Medulla oblongata (tissue), 1 donor: ENCODE measurements around the gene CEACAM18.
"Not testable (repeated sequence)": the region's sequence is repeated elsewhere in the genome, so short reads cannot be mapped to it uniquely, and the experiment has no call there.

Experiments
- DNase-seq: peaks from one replicate; pipeline ENCODE4 v3.0.0-alpha.2; 2015; ENCODE audit errors: extremely low spot score

CEACAM18 gene

DNA sequence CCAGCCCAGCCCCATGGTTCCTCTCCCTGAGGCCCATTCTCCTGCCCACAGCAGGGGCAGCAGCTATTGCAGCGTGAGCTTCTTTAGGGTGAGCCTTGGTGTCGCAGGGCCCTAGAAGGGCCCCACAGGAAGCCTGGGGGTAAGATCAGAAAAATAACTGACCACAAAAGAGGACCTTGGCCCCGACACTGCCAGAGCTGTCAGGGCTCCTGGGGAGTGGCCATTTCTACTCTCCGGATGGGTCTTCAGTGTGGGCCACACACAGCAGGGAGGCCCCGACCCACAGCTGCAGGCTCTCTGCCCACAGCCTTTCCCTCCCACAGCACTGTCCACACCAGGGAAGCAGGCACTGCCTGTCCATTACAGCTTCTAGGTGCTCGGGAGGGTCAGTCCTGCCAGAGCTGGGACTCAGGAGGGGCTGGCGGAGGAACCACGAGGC, 16.6 kb upstream of the CEACAM18 start:
- peak; percentile 72 for DNase-seq

GRCh38 chr19:51462276-51462675, 16.1 kb upstream of the CEACAM18 start:
- DNase-seq: no peak

DNA sequence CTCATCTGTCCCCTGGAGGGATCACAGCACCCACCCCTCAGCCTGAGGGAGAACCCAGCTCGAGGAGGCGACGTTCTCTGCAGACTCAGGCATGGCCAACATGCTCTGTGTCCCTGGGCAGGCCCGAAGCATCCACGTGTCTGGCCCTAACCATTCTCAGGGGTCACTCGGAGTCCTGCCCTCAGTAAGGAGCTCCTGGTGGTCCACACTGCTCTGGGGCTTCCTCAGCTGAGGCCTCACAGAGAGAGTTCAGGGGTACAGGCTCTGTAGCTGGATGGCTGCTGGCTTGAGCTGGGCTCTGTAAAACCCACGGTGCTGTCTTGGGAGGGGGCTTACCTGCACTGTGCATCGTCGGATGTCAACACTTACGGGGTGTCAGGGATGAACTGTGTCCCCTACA, 15.7 kb upstream of the CEACAM18 start:
- DNase-seq: no peak

DNA sequence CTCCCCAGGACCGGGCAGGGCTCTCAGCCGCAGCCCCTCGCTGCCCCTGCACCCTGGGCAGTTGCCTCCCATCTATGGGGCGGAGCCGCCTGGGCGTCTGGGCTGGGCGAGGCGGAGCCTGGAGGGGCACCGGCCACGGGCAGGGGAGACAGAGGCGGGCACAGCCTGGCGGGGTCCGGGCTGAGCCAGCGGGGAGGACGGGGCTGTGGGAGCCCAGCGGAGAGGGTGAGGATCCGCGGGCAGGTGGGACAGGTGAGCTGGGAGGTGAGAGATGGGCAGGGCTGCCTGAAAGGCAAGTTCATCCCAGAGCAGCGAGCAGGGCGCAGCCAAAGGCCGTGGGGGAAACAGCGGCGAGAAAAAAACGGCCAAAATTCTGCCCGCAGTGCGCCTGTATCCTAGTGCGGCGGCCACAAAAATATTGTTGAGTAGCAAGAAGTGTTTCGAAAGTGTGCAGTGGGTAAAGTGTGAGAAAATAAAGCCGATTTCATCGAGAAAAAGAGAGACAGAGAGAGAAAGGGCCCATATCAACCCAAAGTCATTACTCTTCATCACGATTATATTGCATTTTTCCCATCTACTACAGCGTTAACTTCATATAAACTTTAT, 14.3 kb upstream of the CEACAM18 start:
- not testable (repeated sequence) for DNase-seq

GRCh38 chr19:51466723-51467122, 11.6 kb upstream of the CEACAM18 start:
- peak; percentile 33 for DNase-seq

DNA sequence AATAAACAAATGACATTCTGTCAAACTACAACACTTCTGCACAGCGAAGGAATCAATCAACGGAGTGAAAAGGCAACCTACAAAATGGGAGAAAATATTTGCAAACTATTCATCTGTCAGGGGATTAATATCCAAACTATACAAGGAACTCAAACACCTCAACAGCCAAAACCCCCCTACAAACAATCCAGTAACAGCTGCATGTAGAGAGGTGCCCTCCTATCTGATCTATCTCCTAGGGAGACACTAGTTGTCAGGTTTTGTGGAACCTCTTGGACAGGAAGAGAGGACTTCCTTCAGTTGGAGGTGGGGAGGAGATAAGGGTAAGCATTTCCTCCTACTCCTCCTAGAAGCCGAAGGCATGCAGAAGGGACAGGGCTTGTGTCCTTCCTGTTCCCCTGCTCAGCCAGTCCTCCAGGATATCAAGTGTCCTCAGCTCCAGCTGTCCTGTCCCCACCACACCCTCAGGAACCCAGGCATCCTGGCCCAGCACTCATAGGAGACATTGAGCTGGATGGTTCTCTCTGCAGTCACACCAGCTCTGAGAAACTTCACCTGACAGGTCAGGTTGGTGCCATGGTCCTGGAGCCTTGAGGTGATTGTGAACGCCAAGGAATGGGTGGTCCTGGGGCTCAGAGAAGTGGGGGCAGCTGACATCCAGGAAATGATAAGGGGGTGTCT, 10.3 kb upstream of the CEACAM18 start:
- DNase-seq: no peak

- DNase-seq: no peak
Observed at GRCh38 chr19:51468545-51468920, 9.8 kb upstream of the CEACAM18 start.

DNA sequence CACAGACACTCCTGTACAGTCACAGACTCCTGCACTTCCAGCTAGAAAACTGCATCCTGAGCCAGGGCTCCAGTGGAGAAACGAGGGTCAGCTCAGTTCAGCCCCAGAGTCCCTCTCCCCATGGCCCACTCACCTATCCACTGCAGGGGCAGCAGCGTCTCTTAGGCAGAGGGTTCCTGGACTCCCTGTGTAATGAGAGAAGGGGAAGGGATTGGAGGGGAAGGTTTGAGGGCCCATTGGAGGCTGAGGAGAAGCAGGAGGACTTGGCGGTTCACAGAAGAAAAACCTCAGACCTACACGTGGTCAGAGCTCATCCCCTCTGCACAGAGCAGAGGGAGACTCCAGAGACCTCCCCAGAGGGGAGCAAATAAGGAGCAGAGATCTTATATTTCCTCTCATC, 9.2 kb upstream of the CEACAM18 start:
- no peak for DNase-seq

GRCh38 chr19:51469629-51470028, 8.7 kb upstream of the CEACAM18 start:
- no peak for DNase-seq

DNA sequence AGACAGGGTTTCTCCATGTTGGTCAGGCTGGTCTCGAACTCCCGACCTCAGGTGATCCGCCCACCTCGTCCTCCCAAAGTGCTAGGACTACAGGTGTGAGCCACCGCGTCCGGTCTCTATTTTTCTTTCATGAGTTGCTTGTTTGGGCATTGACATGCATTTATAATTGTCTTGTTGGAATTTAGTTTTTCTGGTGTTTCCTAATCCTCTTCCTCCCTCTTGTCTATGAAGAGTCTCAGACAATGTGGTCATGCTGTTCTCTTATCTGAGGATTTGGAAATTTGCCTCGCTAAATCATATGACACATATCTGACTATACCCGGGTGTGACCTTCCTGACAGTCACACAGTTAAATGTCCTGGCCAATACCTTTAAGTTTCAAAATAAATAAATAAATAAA, 7.4 kb upstream of the CEACAM18 start:
- DNase-seq: no peak

DNA sequence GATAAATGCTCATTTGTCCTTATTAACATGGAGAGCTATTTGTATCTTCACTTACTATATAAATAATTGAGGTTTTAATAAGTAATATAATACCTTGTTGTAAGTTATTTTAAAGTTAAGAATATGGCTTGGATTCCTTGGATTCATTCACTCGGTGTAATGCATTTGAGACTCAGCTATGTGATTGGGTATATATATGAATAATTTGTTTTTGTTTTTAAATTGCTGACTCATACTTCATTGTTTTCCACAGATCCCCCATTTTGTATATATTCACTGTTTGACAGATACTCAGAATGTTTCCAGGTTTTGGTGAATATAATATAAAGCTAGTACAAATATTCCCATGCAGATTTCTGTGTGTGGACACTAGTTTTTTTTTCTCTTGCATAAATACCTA, 6.8 kb upstream of the CEACAM18 start:
- no peak for DNase-seq

DNA sequence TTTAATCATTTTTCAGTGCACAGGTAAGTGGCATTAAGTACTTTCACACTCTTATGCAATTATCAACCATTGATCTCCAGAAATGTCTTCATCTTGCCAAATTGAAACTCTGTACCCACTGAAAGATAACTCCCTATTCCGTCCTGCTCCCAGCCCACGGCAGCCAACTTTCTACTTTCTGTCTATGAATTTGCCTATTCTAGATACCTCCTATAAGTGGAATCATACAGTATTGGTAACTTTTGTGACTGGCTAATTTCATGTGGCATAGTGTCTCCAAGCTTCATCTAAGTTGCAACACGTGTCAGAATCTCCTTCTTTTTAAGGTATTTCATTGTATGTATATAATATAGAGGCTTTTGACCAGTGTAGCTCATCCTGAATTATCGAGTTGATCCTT, 5.7 kb upstream of the CEACAM18 start:
- DNase-seq: no peak

DNA sequence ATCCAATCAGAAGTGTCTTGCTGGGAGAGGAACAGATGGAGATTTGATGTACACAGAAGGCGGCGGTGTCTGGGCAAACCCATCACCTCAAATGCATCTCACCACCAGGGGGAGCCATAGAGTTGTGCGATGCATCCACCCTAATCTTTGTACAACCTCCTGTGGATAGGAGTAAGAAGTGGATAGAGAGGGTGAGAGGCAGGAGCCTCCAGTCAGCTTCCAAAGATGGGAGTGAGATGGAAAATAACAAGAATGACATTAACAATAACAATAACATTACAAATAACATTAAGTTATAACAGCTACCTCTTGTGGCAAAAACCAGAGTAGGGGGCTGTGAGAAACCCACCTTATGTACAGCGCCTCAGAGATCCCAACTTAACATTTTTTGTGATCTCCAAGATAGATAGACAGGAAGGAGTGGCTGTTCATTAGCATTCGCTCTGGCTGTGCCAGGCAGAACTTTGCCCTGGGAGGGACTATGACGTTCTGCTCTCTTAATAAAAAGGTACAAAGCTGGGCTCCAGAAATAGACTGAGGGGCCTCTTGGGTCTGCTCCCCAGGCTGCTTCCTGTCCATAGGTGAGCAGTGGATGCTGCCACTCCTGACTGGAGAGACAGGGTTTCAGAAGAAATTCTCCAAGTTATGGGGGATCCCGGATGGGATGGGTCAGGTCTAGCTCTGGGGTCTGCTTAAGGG, 5.2 kb upstream of the CEACAM18 start:
- peak; percentile 80 for DNase-seq

- DNase-seq: no peak
Observed at GRCh38 chr19:51476164-51476563, 2.2 kb upstream of the CEACAM18 start.

GRCh38 chr19:51477344-51477743, 995 bp upstream of the CEACAM18 start:
- no peak for DNase-seq

- no peak for DNase-seq
Observed at GRCh38 chr19:51479531-51480331, 1.4 kb downstream of the CEACAM18 start.

GRCh38 chr19:51480590-51480989, 2.3 kb downstream of the CEACAM18 start:
- DNase-seq: no peak

DNA sequence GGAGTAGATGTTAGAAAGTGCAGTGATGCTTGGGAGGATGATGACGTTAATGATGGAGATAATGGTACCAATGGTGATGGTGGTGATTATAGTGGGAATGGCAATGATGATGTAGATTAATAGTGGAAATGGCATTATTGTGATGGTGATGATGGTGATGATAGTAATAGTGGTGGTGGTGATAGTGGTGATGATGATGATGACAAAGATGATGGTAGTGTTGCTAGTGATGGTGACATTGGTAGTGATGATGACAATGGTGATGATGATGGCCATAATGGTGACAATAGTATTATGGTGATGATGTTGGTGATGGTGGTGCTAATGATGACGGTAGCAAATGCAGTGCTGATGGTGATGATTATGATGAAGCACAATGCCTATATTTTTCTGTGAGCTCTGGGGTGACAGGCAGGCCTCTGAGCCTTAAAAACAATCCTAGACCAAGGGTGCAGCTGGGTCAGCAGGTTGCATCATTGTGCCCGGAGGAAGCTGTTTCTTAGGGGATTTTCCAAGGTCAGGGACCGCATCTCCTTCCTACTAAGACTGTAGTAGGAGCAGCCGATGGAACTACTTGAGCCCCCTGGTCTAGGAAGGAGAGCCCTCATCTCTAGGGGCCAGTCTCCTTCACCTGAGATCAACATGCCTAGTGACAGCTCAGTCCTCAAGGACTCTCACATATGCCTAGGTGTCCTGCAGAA, 7.8 kb downstream of the CEACAM18 start:
- no peak for DNase-seq

DNA sequence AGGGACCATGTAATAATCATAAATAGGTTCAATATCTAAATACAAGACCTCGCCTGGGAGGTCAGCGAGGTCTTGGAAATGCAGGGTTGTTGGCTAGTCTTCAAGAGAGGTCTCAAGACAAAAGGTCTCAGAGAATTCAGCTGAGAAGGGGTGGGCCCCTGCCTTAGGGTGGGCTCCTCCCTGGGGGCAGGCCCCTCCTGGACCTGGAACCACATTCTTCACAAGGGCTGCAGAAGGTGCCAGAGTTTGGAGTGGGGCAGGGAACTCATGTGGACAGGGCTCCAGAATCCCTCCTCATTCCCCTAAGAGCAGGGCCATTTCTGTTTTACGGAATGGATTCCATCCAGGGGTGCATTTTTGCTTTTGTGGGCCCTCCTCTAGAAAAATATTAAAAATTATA, 10.2 kb downstream of the CEACAM18 start:
- no peak for DNase-seq

DNA sequence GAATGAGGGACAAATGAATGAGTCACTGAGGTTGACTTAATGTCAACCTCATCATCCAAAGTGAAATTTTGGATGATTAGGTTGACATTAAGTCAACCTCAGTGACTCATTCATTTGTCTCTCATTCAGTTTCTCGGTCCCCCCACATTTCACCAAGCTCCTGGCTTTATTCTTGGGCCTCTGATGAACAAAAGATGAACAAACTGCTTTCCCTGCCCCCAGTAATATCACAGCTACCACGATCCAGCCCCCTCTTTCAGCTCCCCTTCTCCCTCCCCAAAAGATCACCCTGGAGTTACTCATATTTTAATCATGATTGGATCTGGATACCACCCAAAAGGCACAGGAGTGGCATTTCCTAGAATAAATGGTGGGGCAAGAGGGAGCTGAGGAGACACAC, 10.8 kb downstream of the CEACAM18 start:
- no peak for DNase-seq

DNA sequence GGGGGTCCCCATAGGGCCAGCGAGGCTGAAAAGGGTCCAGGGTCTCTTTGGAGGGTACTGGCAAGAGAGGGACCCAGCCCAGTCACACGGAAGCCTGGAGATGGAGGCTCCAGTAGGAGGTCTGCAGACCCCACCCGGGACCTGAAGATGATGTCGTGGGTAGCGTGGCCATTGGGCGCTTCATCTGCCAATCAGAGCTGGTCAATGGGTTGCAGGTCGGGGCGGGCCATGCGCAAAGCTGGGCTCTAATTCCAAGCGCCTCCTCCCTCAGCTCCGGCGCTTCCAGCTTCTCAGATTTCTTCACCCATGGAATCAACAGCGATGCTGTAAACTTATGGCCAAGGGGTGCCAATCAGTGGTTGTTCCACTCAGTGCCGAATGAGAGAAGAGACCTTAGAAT, 12.3 kb downstream of the CEACAM18 start:
- DNase-seq: no peak

- DNase-seq: no peak
Observed at GRCh38 chr19:51491586-51491985, 13.2 kb downstream of the CEACAM18 start.
